DMS53 treated with DMSO at 0.1 percent for 48 hours (cell line): ENCODE data around the gene AGAP1.

Experiments
- DNase-seq: peaks from one replicate; lab custom pipeline; 2025; ENCODE audit not compliant: unreplicated experiment; lab: John Stamatoyannopoulos, UW

Gene AGAP1

DNA sequence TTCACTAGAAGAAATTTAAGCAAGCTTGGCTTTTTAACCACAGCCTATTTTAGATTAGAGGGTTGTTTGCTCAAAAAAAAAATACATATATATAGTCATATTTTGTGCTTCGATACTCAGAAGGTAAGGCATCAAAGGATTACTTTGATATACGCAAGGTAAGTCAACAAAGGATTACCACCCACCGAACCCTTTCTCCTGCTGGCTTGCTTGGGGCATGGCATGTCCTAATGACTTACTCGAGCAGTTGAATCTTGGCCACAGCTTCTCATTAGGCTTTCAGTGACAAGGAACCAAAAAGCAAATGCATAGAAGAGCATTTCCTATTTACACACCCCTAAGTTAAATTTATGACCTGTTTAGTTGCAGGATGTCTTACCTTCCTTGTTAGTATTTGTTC lies 295.7 kb downstream of the AGAP1 start:
- no peak for DNase-seq

DNA sequence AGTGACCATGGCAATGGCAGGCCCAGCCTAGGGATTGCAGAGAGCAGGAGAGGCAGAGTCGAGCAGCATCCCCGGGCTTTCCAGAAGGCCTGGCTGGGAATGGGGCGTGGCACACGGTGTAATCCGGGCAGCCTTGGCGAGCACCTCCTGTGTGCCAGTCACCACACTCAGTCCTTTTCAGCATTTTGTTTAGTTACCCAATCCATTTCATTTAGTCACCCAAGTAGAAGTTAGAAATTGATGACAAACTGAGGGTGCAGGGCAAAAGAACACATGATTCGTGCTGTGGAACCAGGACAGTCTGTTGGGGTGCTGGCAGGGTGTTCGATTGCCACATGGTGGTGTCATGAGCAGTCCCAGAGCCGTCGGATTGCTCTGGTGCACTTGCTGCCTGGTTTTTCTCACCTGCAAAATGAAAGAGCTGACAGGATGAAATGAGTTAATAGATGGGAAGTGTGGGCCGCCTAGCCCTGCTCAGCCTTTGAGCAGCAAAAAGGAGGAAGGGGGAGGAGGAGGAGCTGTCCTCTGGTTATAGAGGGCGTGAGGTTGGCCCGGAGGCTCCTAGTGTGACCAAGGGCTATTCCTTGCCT lies 299.4 kb downstream of the AGAP1 start:
- DNase-seq: no peak

DNA sequence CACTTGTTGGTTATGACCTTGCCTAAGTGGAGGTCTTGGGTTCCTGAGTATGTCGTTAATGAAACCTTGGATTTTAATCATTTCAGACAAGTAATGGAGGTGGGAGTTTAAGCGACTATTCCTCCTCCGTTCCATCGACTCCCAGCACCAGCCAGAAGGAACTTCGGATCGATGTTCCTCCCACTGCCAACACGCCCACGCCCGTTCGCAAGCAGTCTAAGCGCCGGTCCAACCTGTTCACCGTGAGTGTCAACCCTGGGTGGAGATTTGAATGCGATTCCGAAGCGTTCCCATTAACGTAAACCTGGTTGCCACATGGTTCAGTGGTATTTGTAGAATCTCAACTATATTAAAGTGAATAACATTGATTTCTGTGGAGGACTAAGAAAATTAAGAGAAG lies 305.4 kb downstream of the AGAP1 start:
- no peak for DNase-seq

DNA sequence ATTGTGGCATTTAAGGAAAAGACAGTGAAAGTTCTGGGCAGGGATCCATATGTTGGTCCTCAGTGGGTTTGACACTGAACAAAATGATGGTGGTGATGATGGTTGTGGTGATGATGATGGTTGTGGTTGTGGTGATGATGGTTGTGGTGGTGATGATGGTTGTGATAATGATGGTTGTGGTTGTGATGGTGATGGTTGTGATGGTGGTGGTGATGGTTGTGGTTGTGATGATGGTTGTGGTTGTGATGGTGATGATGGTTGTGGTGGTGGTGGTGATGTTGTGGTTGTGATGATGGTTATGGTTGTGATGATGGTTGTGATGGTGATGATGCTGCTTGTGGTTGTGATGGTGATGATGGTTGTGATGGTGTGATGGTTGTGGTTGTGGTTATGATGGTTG lies 308.7 kb downstream of the AGAP1 start:
- DNase-seq: no peak

DNA sequence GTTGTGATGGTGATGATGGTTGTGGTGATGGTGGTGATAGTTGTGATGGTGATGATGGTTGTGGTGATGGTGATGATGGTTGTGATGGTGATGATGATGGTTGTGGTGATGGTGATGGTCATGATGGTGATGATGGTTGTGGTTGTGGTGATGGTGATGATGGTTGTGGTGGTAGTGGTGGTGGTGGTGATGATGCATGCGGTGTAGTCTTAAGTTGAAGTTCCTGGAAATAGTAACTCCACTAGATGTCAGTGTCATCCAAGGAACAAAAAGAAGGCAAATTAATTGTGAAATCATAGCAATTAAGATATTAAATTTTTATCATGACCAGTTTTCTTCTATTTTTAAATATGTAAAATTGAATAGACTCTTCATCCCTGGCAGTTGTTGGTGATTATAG lies 309.2 kb downstream of the AGAP1 start:
- DNase-seq: no peak

DNA sequence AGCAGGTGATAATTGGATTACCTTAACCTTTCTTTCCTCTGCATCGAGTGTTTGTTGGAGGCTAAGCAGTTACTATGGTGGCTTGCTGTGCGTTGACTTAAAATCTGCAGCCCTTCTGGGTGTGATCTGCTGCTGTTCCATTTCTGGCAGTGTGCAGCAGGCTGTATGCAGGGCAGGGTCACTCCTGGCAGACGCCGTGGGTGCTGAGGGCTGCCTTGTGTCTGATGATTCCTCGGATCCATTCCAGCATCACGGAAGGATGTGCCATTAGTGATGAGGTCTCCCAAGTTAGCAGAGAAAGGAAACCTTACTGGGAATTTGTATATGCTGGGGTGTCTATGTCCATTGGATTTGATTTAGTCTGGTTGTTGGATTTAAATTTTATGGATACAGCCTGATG lies 310.8 kb downstream of the AGAP1 start:
- no peak for DNase-seq

DNA sequence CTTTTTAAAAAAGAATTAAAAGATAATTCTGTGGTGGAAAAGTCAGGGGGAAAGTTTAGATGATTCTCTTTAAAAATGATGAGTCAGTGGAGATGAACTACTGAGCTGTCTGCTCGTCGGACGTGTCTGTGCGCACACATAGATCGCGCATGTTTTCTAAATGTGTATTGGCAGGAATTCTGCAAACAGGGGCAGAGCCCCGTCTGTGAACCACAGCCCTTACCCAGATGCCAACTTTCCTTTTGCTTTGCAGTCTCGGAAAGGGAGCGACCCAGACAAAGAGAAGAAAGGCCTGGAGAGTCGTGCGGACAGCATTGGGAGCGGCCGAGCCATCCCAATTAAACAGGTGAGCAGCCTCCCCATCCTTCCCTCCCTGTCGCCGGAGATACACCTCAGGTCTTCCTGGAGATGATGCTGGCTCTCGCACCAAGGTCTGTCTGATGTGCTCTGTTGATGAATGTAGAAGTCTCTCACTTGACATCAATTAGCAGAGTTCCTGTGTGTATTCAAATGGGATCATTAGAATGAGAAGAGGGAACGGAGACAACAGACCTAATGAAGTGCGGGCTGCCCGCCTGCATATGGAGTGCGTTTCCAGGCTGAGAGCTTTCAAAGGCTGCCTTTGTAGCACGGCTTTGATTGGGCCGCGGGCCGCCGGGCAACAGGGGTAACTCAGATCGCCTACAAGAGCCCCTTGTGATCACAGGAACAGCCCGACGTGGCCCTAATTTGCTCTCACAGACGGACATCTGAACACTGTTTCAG lies 313.3 kb downstream of the AGAP1 start:
- DNase-seq: no peak

DNA sequence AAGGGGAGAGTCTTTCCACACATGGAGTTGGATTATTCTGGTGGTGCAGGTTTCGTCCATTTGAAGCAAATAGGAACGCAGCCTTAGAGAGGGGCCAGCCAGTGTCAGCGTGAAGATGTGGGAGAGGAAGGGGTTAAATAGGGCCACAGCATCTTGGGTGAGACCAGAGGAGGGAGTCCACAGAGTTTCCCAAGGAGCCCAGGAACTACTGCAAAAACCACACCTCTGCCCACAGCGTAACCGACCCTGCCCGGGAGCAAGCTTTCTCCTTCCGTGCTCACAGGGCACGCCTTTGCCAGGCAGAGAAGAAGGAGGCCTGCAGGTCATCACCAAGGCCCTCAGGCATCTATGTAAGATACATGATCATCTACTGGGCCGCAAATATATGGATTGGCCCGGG lies 314.5 kb downstream of the AGAP1 start:
- no peak for DNase-seq

DNA sequence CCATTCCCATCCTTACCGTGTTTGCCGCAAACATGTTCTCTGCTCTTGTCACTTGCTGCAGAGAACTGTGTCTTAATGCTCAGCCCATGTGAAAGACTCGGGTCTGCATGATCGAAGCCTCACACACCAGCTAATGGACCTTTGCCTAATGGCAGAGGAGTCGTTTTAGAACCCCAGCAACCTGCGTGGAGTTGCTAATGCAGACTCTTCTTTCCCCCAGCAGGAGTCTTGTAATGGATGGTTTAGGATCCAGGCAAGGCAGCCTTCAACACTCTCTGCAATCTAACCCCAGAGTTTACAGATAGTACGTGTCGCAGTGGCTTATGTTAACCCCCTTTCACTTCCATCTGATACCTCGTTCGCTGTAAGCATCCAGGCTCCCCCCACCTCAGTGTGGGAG lies 316.4 kb downstream of the AGAP1 start:
- no peak for DNase-seq

DNA sequence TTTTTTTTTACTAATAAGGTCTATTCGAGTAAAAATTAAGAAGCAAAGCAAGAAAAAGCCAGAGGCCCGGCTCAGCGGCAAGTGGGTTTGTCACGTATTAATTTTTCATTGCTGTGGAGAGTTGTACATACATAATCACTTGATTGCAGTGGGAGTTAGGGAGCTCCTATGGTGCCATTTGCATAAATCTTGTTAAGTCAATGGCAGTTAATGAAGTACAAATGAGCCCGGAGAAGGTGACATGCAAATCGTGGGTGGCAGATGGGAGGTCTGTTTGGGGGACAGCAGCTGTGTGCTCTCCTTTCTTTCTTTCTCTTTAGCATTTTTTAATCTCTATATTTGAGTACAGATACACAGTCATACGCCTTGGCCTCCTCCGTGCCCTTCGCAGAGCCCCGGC lies 317.0 kb downstream of the AGAP1 start:
- DNase-seq: no peak

DNA sequence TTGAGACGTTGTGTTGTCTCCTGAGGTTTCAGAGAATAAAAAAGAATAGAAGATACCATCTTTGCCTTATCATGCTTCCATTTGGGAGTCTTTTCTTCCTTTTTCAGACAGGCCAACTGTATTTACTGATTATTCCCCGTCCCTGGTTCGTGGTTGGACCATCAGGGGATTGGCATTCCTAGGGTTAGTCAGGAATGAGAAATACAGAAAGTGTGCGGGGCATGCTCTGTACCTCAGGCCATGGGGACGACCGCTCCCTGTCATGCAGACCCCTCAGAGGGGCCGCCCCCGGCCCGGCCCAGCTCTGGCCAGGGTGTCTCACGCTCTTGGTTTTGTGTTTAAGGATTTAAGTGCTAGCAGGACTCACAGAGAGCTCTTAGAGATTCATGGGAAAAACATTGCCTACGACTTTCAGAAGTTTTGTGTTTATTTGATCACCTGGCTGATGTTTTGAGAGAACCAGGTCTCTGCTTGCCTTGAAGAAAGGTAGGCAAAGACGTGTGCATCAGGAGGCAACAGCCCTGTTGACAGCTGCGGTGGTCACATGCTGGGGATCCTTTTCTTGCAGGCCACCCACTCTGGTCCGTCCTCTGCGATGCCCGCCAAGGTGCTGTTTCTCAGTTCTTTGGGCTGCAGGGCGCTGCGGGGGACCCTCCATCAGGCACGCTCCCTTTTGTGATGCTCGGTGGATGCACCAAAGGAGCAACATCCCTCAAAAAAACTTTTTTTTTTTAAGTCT lies 317.8 kb downstream of the AGAP1 start:
- no peak for DNase-seq

DNA sequence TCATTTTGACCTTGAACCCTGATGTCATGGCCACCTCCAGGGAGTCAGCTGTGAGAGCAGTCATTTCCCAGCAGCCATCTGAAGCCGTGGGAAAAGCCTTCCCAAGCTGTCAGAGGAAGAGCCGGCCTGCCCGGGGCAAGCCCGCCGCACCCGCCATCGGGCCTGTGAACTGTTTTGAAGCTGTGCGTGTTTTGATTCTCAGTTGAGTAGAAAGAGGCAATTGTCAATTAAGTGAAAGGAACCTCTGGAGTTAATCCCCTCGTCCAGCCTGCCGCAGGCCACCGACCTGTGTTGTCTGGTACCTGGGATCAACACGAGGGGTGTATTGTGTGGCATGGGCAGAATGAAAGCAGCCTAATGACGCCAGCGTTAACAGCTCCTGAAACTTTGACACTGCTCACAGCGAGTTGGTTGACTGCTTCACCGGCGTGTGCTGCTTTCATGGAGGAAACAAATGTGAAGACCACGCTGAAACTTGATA lies 318.4 kb downstream of the AGAP1 start:
- no peak for DNase-seq

DNA sequence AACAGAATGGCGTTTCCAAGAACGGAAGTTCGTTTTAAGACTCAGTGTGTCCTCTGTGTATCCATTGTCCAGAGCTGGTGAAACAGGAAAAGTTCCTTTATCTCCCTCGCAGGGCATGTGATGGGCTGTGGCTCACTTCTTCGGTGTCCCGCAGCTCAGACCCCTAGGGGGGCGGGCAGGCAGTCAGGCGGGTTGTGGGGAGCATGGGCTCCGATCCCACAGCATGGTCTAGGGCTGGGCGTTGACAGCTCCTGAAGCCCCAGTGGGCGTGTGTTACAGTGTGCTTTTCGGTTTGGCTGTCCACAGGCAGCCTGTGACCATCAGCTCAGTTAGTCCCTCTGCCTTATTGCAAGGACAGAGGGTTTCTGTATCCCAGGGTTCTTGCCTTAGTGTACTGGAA lies 319.6 kb downstream of the AGAP1 start:
- no peak for DNase-seq

DNA sequence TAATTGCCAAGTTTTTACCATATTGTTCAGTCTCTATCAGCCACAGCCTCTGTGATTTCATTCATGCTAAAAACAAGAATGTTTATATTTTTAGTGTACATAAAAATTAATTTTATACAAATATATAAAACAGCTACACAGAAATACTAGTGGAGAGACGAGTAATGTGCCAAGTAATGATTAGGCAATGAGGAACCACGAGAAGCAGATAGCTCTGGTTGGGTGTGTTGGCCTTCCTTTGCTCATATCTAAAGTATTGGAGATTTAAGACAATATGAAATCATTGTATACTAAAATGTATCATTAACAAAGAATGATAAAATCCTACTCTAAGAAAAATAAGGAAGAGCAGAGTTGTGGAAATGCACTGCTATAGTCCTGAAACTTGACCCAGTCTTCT lies 326.7 kb downstream of the AGAP1 start:
- no peak for DNase-seq

DNA sequence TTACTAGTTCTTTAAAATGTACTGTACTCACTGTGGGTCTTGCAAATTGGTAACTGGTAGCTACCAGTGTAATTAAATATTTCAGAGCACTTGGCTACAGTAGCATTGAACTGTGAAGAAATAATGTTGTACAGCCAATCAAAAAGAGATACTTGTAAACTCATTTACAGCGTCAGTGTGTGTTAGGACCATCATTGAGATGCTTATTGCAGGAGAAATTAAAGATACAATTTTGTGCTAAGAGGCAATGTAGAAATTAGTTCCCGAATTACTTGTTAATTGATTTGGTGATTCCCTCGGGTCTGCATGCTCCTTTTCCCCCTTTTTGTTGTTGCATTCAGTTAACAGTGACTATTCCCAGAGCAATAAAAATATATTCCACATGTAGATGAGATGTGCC lies 330.5 kb downstream of the AGAP1 start:
- no peak for DNase-seq

DNA sequence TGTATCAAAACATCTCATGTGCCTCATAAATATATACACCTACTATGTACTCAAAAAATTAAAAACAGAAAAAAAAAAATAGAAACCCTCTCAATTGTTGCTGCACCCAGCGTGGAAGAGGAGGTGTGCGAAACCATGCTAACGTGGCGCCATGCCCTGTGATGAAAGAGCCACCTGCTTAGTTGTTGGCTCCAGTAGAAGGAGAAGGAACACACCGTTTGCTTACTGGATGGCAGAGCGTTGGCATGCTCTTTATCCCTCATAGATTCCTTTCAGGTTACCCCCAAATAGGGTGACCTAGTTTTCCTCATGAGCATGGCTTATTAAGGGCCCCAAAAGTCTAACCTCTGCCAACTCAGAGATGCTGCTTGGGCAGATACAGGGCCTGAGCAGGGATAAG lies 332.1 kb downstream of the AGAP1 start:
- DNase-seq: no peak

DNA sequence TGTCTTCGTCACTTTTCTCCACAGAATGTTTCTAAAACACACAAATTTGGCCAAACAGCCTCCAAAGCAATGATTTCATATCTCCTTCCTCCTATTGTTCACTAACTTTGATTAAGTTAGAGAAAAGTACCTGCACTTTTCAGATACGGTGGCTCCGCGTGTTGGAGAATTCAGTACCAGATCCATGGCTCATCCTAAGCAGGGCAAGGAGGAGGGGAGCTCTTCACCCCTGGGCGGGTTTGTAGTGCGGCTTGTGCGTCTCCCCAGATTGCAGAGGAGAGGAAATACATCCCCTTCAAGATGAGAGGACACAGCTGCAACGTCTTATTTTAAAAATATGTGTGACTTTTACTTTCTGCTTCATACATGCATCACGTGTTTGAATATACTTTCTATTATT lies 333.0 kb downstream of the AGAP1 start:
- DNase-seq: no peak

DNA sequence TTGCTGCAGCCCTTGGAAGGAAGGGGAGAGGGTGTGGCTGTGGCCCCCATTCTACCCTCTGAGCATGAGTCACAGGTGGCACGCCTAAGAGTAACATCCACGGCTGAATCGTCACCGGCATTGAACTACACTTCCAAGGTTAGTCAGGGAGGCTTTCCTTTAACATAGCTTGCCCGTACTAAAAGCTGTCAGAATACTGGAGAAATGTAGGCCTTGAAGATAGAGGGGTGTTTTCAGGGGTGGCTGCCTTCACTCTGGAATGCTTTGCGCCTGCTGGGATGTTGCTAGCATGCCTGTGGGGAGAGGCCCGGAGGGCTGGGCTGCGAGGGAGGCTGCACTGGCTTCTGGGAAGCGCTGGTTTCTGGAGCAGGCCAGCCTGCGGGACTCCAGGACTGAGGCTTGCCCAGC lies 333.7 kb downstream of the AGAP1 start:
- DNase-seq: no peak

DNA sequence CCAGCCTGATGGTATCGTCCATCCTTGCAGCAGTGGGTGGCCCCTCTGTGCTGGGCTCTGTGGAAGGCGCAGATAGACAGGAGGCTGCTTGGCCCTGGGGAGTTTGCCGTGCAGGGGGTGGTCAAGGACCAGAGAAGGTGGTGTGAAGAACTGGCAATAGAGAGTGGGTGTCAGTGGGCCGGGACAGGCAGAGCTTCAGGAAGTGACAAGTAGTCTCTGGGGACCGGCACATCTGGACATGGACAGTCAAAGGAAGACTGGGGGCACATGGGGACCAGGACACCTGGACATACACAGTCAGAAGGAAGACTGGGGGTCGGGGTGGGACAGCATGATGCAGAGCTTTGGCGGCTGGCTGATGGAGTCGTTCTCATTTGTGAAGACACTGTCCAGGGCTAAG lies 335.9 kb downstream of the AGAP1 start:
- no peak for DNase-seq

DNA sequence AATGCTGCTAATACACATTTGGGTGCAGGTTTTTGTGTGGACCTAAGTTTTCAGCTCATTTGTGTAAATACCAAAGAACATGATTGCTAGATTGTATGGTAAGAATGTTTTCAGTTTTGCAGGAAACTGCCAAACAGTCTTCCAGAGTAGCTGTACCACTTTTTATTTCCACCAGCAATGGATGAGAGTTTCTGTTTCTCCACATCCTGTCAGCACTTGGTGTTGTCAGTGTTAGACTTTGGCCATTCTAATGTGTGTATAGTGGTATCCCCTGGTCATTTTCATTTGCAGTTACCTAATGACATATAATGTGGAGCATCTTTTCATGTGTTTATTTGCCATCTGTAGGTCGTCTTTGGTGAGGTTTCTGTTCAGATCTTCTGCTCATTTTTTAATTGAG lies 337.9 kb downstream of the AGAP1 start:
- no peak for DNase-seq

DNA sequence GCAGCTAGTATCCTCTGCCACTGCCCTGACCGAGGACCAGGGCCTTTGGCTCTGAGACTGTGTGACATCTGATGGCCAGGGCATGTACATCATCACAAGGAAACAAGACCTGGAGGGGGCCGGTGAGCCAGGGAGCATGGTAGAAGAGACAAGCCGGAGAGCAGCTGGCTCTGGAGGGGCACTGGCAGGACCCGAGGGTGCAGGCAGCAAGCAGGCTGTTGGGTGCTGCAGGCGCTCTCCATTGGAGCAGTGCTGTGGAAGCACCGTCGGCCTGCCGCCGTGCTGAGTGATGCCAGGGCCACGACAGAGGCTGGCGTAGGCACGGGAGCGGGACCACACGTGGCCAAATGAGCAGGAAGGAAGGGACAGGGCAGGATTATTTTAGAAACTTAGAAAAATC lies 339.1 kb downstream of the AGAP1 start:
- DNase-seq: no peak

DNA sequence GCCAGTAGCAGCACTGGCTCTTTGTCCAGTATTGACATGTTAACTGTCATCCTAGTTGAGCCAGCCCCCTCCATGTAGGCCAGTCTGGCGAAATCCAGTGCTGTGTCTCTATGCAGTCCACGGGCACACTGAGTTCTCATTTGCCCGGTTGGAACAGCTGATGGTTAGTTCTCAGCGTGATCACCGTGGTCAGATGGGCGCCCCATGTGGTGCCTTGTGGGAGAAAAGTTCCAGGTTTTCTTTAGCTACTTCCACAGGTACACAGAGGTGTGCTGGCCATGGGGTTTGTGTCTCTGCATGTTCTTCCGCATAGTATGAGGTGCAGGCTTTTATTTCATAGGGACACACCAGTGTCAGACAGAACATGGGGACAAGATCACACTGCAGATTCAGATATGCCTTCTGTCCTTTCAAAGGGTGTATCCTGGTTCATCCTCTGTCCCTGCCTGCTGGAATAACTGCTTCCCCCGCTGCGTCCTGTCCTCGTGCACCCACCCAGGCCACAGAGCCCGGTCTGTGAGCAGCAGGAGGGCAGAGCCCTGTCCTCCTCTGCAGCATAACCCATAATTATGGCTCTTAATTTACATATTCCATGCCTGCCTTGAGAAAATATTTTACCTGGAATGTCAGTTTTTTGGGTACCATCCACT lies 340.3 kb downstream of the AGAP1 start:
- DNase-seq: no peak
